Heart right ventricle (tissue), 16 donors: ENCODE data around the gene EVI5L. TPM values are rescaled to one million over a fixed set of nuclear protein-coding genes. Genes with fewer than 3 reads are reported as not detected.

Source experiments
- ATAC-seq, 8 donors: fragments of 200-7000 bp; cut with Tn5 transposase; one replicate each; pipeline ENCODE4 v1.9.1; 2020; ENCODE audit warnings: mild to moderate bottlenecking in 8 of 8, moderate library complexity in 8 of 8, moderate number of reproducible peaks in 1 of 8
- DNase-seq, 2 donors: peaks; one replicate each; pipeline ENCODE4 v3.0.0-alpha.2; 2020
- H3K27ac ChIP-seq, 10 donors: fragments of 200-600 bp; sonication (generic) in 2 of 10; one replicate each; pipeline versions ENCODE4 v1.5.0 to v1.8.0; 2020 to 2022; ENCODE audit warnings: mild to moderate bottlenecking in 3 of 10
- H3K27me3 ChIP-seq, 7 donors: fragments of 200-600 bp; one replicate each; pipeline ENCODE4 v1.8.0; 2021 to 2022; ENCODE audit warnings: mild to moderate bottlenecking in 2 of 7
- H3K36me3 ChIP-seq, 9 donors: fragments of 200-600 bp; sonication (generic) in 1 of 9; one replicate each; pipeline versions ENCODE4 v1.5.0 to v1.8.0; 2020 to 2022; ENCODE audit warnings: mild to moderate bottlenecking in 2 of 9
- H3K4me1 ChIP-seq, 9 donors: fragments of 200-600 bp; sonication (generic) in 1 of 9; one replicate each; pipeline versions ENCODE4 v1.5.0 to v1.8.0; 2020 to 2022; ENCODE audit warnings: mild to moderate bottlenecking in 4 of 9
- H3K4me3 ChIP-seq, 10 donors: fragments of 200-600 bp; sonication (generic) in 2 of 10; one replicate each; pipeline versions ENCODE4 v1.5.0 to v1.8.0; 2020 to 2022; ENCODE audit warnings: mild to moderate bottlenecking in 7 of 10, moderate library complexity in 2 of 10
- H3K9me3 ChIP-seq, 11 donors: fragments of 200-600 bp in 10 of 11; sonication (generic) in 2 of 11; one replicate each; pipeline versions ENCODE4 v1.5.0 to v1.8.0; 2013 to 2022; ENCODE audit warnings: mild to moderate bottlenecking in 2 of 11, control low read depth in 1 of 11, moderate library complexity in 1 of 11
- CTCF ChIP-seq, 9 donors: fragments of 200-600 bp; sonication (generic) in 2 of 9; IDR thresholded peaks; one replicate each; pipeline versions ENCODE4 v1.5.0 to v1.8.0; 2021 to 2022; ENCODE audit warnings: antibody characterized with exemption in 9 of 9, mild to moderate bottlenecking in 5 of 9, moderate library complexity in 1 of 9
- WGBS, 2 donors: extraction: QIAGEN DNeasy Blood & Tissue Kit; methylation state at CpG; one replicate each; pipeline ENCODE4 v1.1.7; 2013; ENCODE audit warnings: inconsistent platforms in 1 of 2; 5-methylcytosine and 5-hydroxymethylcytosine counted together
- intact Hi-C, 10 donors: fragments of 100-400 bp; cut with DNase I; formaldehyde crosslinking; loops; one replicate each; pipeline versions ENCODE4 v1.11.1 to v1.14.2; 2022
- polyA plus RNA-seq, 2 donors: library from polyadenylated mRNA; stranded (reverse); fragments of 200-250 nt; gene quantifications; one replicate each; pipeline ENCODE4 v1.2.3, GENCODE V29; 2013
- total RNA-seq, 10 donors: library from RNA; stranded (reverse); fragmentation: NEBNext Ultra II Directional in 3 of 10; extraction: Animal tissue kit (Norgen Biotek cat#: 25700) in 3 of 10; gene quantifications; one replicate each; pipeline versions ENCODE4 v1.2.1 to v1.2.4, GENCODE V29; 2021 to 2023
- donor health status: Arrhythmogenic right ventricular cardiomyopathy.
- donor health status: ischemic (EF 13 %, LVEDD 7.1; RV severe dilation, severe dysfunction).
- donor health status: healthy with polysubstance abuse.
- donor health status: DM: no; HTN: yes; CAD: no.
- donor health status: DM: no; HTN: no; CAD: no.
- donor health status: ischemic (EF 25% LVEDD 6.9; RV normal size, moderate dysfunction).
- donor health status: ischemic (EF 25% LVEDD 5.7; RV mildly dilated, moderate dysfunction).
- donor health status: healthy.
- donor health status: DM: yes; HTN: yes; CAD: no.
- donor health status: Ischemic cardiomyopathy.
- donor health status: ischemic (EF 35%, LVEDD 5.7; RV mildly dilated, moderate dysfunction).
- donor health status: nonischemic (EF 11% LVEDD 7.7; RV severe dilation, severe dysfunction).
- donor health status: DM: yes; HTN: yes; CAD: no.
- donor health status: PGD.
- donor health status: ischemic (EF 29% LVEDD 5.4; RV normal size, mild dysfunction).
- donor health status: nonischemic (EF 23%, LVEDD 6.1; RV moderate dilation, normal function).

The EVI5L gene
- total and polyA plus RNA-seq, 12 donors, result 12.9 to 26.3 (median 20.3) TPM

GRCh38 chr19:7817801-7818200 lies 12.2 kb upstream of the EVI5L start:
- Histone ChIP-seq H3K9me3 (peaks cover 0 to 37% (median 18%) of the 10 kb centered on the region in 11 donors), H3K27ac (no peak overlapping the region), H3K27me3 (peaks cover 0 to 25% (median 22%) of the 10 kb centered on the region in 7 donors), H3K4me3 (no peak overlapping the region), H3K4me1 (peaks cover 0 to 10% (median 0%) of the 10 kb centered on the region in 9 donors), H3K36me3 (no peaks in the 10 kb centered on the region)
- WGBS, 2 donors, result 88 to 95% methylated on average over 1 of the region's 1 CpG
- no peak for ATAC-seq
- no peak for TF ChIP-seq CTCF (IDR thresholded peaks at IDR 0.05)
- intact Hi-C loops, result no loop called here
- no peak for DNase-seq

GRCh38 chr19:7818806-7819205 lies 11.2 kb upstream of the EVI5L start:
- no peak overlapping the region for H3K27ac ChIP-seq
- H3K36me3 ChIP-seq, result no peaks in the 10 kb centered on the region
- TF ChIP-seq CTCF (IDR thresholded peaks at IDR 0.05), result no peak
- intact Hi-C loops, result no loop called here
- peaks cover 0 to 37% (median 18%) of the 10 kb centered on the region in 11 donors for H3K9me3 ChIP-seq
- peaks cover 0 to 26% (median 22%) of the 10 kb centered on the region in 7 donors for H3K27me3 ChIP-seq
- peaks cover 0 to 10% (median 0%) of the 10 kb centered on the region in 9 donors for H3K4me1 ChIP-seq
- no peak for DNase-seq
- no peak overlapping the region for H3K4me3 ChIP-seq
- 48 to 71% methylated on average over 2 of the region's 2 CpGs for WGBS, 2 donors
- no peak for ATAC-seq

GRCh38 chr19:7819337-7819736 lies 10.7 kb upstream of the EVI5L start:
- H3K4me3 ChIP-seq, result no peak overlapping the region
- ATAC-seq (no peak), DNase-seq (no peak)
- 69 to 86% methylated on average over 2 of the region's 2 CpGs for WGBS, 2 donors
- no peak for TF ChIP-seq CTCF (IDR thresholded peaks at IDR 0.05)
- intact Hi-C loops, result no loop called here
- peaks cover 0 to 10% (median 0%) of the 10 kb centered on the region in 9 donors for H3K4me1 ChIP-seq
- peaks cover 0 to 37% (median 18%) of the 10 kb centered on the region in 11 donors for H3K9me3 ChIP-seq
- no peaks in the 10 kb centered on the region for H3K36me3 ChIP-seq
- peaks cover 0 to 31% (median 22%) of the 10 kb centered on the region in 7 donors for H3K27me3 ChIP-seq
- H3K27ac ChIP-seq, result no peak overlapping the region

- intact Hi-C loops, result no loop called here
- ATAC-seq, result no peak
- 51 to 57% methylated on average over 3 of the region's 3 CpGs for WGBS, 2 donors
Observed at GRCh38 chr19:7820588-7820987, 9.4 kb upstream of the EVI5L start.

More at GRCh38 chr19:7820588-7820987, 9.4 kb upstream of the EVI5L start:
- no peak overlapping the region for H3K27ac ChIP-seq
- DNase-seq, result no peak
- peaks cover 0 to under 1% (median 0%) of the 10 kb centered on the region in 9 donors for H3K4me1 ChIP-seq
- H3K27me3 ChIP-seq, result peaks cover 0 to 39% (median 22%) of the 10 kb centered on the region in 7 donors
- no peak for TF ChIP-seq CTCF (IDR thresholded peaks at IDR 0.05)
- H3K36me3 ChIP-seq, result no peaks in the 10 kb centered on the region
- H3K9me3 ChIP-seq, result peaks cover 0 to 37% (median 18%) of the 10 kb centered on the region in 11 donors
- H3K4me3 ChIP-seq, result no peak overlapping the region
